Kidney epithelial cell (primary cell): ENCODE results near the gene CARMIL3. TPM values are rescaled to one million over a fixed set of nuclear protein-coding genes. Genes with fewer than 3 reads are reported as not detected.
A peak's percentile ranks its signal among the peaks of the same experiment; 100 is the strongest.

ENCODE experiments used
- DNase-seq: peaks from one replicate; pipeline ENCODE4 v3.0.0-alpha.2; 2010; ENCODE audit warnings: low read depth
- H3K27me3 ChIP-seq: 2 replicates; pipeline ENCODE4 v1.6.0; 2011; ENCODE audit warnings: low read length; ENCODE audit not compliant: control insufficient read depth, insufficient read depth
- H3K36me3 ChIP-seq: 2 replicates; pipeline ENCODE4 v1.5.1; 2011; ENCODE audit warnings: low read length; ENCODE audit not compliant: control insufficient read depth, insufficient read depth
- H3K4me3 ChIP-seq: 2 replicates; pipeline ENCODE4 v1.5.1; 2011; ENCODE audit warnings: low read depth, mild to moderate bottlenecking, control low read depth, low read length
- total RNA-seq: library from RNA; depleted of rRNA; stranded (reverse); fragments of >200 nt; gene quantifications from 2 replicates; pipeline ENCODE4 v1.2.3, GENCODE V29; 2015
- TF ChIP-seq, protein P1 (sequence below): IDR thresholded peaks from 2 replicates; pipeline ENCODE4 v1.5.1; 2011; ENCODE audit warnings: mild to moderate bottlenecking, moderate library complexity, low read length, control low read depth, inconsistent platforms; ENCODE audit not compliant: insufficient read depth, poor library complexity, severe bottlenecking

The CARMIL3 gene
- total RNA-seq, 1 donor from 2014 or later, result 1.5 TPM

DNA sequence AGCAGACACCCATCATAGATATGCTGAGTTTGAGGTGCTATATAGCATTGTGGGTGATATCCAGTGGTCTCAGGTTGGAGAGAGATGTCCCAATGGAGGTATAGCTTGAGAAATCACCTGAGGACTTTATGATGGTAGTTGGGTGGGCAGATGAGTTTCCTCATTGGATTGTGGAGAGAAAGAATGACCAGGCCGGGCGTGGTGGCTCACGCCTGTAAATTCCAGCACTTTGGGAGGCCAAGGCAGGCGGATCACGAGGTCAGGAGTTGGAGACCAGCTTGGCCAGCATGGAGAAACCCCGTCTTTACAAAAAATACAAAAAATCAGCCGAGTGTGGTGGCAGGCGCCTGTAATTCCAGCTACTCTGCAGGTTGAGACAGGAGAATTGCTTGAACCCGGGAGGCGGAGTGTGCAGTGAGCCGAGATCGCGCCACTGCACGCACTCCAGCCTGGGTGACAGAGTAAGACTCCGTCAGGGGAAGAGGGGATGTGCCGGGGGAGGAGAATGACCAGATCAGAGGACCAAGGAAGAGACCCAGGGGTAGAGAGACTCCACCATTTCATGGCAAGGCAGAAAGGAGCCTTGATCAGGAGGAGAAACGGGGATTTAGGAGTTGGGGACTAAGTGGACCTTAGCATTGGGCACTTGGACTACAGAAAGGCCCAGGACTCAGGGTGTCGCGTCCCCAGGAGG is 41.5 kb downstream of the CARMIL3 start:
- peak overlapping the region; percentile 0 for H3K4me3 ChIP-seq

DNA sequence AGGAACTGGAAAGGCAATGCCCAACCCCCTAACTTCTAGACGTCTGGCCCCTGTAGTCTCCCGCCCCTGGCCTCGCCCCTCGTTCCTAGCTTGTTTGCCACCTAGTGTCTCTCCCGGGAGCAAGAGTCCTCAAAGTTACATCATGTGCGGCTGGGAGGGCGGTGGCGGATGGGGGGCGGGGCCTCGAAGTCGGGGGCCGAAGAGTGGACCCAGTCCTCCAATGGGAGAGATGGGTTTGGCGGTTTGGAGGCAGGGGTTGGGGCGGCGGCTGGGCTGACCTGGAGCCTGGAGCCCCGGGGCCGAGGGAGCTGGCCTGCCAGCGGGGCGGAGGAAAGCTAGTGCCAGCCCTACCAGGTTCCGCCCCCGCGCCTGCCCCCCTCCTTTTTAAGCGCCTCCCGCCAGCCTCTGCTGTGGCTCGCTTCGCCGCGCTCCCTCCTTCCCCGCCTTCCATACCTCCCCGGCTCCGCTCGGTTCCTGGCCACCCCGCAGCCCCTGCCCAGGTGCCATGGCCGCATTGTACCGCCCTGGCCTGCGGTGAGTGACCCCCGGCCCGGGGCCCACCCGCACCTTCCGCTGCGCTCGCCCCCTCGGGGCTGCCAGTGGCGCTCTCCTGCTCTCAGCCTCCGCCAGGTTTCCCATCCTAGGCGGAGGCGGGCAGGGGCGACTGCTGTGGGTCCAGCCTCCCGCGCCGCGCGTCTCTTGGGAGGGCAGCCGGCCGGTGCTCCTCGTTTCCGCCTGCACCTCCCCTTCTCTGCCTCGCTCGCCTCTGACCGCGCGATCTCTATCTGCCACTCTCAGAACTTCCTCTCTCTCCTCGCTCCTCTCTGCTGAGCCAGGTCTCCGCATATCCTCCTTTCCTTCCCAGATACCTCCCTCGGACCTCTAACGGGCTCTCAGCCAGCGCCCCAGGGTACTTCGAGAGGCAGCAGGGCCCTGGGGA is 42.4 kb downstream of the CARMIL3 start, which contains the start of gene PCK2:
Gene PCK2 (plus strand): TSS at position 411 of the 940 bp plus-strand sequence. CDS start 95 bp downstream, at position 506.
- DNase-seq, result peak; percentile 71
- Histone ChIP-seq H3K36me3 (no peaks in the 10 kb centered on the region), H3K27me3 (no peaks in the 10 kb centered on the region), H3K4me3 (peak within 1 kb of the TSS; percentile 82)
- TF ChIP-seq, protein P1, sequence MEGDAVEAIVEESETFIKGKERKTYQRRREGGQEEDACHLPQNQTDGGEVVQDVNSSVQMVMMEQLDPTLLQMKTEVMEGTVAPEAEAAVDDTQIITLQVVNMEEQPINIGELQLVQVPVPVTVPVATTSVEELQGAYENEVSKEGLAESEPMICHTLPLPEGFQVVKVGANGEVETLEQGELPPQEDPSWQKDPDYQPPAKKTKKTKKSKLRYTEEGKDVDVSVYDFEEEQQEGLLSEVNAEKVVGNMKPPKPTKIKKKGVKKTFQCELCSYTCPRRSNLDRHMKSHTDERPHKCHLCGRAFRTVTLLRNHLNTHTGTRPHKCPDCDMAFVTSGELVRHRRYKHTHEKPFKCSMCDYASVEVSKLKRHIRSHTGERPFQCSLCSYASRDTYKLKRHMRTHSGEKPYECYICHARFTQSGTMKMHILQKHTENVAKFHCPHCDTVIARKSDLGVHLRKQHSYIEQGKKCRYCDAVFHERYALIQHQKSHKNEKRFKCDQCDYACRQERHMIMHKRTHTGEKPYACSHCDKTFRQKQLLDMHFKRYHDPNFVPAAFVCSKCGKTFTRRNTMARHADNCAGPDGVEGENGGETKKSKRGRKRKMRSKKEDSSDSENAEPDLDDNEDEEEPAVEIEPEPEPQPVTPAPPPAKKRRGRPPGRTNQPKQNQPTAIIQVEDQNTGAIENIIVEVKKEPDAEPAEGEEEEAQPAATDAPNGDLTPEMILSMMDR, result peak; percentile 16

More for the DNA sequence above, 41.5 kb downstream of the CARMIL3 start:
- no peak for DNase-seq
- no peaks in the 10 kb centered on the region for H3K36me3 ChIP-seq
- TF ChIP-seq, protein P1, result no peak
- no peaks in the 10 kb centered on the region for H3K27me3 ChIP-seq

- Histone ChIP-seq H3K4me3 (peak overlapping the region; percentile 82), H3K27me3 (no peaks in the 10 kb centered on the region), H3K36me3 (no peaks in the 10 kb centered on the region)
- TF ChIP-seq, protein P1, result no peak
- no peak for DNase-seq
Observed at GRCh38 chr14:24094841-24095270, 43.0 kb downstream of the CARMIL3 start.

DNA sequence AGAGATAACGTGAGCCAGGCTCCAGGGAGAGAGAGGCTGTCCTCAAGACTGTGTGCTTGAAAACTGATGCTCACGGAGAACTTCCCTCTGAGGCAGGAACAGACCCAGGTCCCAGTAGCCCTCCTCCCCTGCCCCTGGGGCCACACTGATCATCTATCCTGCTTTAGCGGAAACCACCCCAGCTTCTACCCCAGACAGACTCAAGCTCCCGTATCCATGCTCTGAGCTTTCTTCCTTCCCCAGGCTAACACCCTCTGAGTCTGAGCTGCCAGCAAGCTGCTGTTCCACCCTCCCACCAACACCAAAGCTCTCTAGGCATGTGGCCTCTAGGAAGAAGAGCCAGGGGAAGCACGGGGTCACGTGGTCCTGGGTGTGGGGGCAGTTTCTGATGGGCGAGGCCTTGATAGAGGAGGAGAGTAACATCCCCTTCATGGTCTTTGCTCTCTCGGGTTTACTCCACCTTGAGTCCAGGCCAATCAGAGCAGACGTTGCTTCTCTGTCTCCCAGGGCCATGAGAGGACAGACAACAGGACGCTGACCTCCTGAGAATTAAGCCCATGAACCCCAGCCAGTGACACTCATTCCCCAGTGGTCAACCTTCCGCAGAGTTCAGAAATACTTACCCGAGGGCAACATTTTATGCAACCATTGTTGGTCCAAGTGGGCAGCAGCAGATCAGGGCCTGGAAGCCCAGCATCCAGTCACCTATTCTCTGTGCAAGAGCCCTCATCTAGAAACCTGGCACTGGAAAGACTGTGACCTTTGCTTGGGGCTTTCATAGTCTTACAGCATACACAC is 43.7 kb downstream of the CARMIL3 start:
- DNase-seq, result no peak
- TF ChIP-seq, protein P1, result no peak
- Histone ChIP-seq H3K27me3 (no peaks in the 10 kb centered on the region), H3K36me3 (peaks cover 1% of the 10 kb centered on the region), H3K4me3 (peak overlapping the region; percentile 82)

GRCh38 chr14:24096545-24097181 is 44.9 kb downstream of the CARMIL3 start:
- Histone ChIP-seq H3K36me3 (peaks cover 4% of the 10 kb centered on the region), H3K4me3 (no peak overlapping the region), H3K27me3 (no peaks in the 10 kb centered on the region)
- DNase-seq, result no peak
- TF ChIP-seq, protein P1, result no peak
